Activated CD8-positive, alpha-beta memory T cell treated with anti-CD3 and anti-CD28 coated beads for 1 hour (primary cell): ENCODE measurements around the gene NGF.

Experiments
- DNase-seq, 2 donors: peaks; one replicate each; pipeline ENCODE4 v3.0.0-alpha.2; 2020; ENCODE audit warnings: low read depth in 1 of 2; ENCODE audit errors: extremely low read depth in 1 of 2

Gene NGF

DNA sequence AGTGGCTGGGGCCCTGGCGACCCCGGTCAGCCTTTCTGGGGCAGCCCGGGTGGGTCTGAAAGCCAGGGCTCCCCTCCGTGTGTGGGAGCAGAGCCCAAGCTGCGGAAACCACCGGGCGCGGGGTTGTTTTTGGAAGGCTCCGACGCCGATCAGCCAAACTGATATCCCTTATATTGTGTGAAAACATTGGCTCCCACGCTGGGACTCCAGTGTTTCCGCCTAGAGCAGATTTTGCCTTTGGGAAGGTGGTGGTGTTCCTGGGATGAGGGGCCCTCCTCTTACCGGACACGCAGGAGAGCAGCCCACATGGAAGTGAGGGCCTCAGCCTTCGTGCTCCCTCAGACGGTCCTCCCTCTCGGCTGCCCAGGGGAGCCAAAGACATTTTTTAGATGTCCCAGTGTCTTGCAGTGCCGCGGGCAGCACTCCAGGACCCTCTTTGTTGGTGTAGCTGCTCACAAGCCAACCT, 54.3 kb downstream of the NGF start:
- DNase-seq, result no peak

DNA sequence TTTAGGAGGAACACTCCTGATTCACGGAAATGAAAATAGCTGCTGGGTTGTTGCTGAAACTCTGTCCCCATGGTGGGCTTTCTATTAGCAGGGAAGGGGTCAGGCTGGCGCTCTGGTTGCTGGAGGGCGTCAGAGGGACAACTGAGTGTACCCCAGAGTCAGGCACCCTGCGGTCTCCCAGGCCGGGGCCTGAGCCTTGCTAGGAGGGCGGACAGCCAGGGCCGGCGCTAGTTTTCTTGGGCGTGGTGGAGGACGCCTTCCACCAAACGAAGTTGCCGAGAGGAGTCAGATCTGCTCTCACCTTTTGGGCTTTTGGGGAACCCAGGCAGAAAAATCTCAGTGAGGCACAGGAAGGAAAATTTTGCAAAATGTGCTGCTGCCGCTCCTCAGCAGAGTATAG, 54.8 kb downstream of the NGF start:
- no peak for DNase-seq

DNA sequence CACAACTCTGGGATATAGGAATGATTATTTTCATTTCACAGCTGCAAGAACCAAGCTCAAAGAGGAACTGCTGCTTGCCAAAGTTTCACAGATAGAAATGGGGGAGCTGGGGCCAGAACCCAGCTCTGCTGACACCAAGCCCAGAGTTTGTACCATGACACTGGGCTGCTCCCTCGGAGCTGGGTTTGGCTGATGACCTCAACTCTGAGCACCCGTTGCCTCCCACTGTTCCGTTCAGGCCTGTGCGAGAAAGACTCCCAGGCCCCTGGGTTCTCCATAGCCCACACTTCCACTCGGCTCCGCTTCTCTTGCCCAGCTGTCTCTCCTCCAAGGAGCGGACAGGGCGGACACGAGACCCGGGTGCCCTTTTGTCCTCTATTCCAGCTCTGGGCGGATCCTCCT, 55.2 kb downstream of the NGF start:
- no peak for DNase-seq

DNA sequence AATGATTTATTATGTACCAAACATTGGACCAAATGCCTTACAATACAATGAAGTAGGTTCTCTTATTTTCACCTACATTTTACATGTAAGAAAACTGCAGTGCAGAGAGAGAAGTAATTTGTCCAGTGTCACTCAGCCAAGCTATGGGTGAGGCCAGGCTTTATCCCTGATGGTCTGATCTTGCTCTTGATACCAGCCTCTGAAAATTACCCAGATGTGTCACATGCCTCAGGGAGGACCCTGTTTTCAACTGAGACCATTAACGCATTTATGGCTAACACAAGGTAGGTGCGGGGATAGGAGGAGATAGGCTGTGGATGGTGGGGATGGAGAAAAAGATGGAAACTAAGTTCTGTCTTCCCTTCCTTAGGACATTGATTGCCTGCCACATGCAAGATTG, 56.9 kb downstream of the NGF start:
- DNase-seq, result no peak

DNA sequence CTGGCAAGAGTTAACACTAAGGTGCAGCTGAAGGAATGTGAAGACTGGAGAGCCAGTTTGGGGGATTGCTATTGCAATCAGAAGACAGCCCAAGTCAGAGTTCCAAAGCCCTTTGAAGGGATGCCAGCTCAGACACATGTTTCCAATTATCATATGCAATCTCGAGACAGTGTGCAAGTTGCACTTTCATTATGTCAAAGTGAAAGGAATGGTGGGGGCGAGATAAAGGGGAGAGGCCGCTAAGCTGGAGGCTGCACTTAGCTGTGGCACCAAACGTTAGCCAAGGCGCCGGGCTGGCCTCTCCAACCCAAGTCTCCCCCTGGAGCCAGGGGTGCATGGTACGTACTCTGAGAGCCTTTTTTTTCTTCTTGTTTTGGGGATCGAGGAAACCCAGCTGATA, 58.0 kb downstream of the NGF start:
- no peak for DNase-seq

DNA sequence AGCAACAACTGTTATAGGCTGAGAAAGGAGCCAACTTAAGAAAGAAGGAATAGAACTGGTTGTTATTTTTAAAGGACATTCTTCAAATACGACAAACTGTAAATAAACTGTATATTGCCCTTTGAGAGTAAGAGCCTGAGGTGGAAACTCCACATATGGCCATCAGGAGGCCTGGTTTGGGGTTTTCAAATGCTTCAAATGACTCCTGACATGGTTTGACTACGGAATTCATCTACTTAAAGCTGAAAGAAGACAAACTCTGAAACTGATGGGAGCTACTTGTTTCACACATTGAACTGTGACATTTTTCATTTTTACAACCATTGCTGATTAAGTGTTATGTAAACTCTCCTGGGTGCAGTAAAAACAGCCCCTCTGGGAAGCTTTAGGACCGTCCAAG, 59.8 kb downstream of the NGF start:
- DNase-seq, result no peak

DNA sequence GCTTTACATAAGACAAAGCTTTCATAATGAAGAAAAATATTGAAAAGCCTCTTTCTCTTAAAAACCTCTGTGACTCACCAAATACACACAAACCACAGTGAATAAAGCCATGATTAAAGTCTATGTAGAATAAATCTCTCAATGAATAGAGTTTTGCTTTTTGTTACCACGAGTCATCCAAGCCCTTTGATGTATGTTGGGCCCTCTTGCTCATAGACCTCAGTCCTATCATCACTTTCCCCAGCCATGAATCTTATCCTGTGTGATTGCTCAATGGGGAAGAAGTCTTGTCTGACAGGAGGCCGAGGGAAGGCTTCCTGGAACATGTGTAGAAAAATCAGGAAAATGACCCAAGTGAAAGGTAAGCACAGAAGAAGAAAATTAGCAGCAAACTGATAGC, 60.8 kb downstream of the NGF start:
- no peak for DNase-seq

DNA sequence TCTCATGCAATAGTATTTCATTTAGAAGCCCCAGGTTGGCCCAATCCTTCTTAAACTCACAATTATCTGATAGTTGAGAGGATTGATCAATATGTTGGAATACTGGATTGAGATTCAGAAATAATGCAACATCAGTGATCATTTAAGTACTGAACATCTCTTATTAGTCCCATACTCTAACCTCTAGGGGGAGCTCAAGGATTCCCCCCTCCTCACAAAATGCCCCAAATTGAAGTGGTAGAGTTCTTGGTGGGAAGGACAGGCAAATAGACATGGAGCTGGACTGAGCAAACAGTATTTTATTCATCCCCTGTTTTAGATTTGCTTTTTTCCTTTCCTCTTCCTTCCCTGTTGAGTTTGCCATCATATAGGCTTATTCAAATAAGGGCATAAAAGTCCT, 62.8 kb downstream of the NGF start:
- DNase-seq, result no peak

DNA sequence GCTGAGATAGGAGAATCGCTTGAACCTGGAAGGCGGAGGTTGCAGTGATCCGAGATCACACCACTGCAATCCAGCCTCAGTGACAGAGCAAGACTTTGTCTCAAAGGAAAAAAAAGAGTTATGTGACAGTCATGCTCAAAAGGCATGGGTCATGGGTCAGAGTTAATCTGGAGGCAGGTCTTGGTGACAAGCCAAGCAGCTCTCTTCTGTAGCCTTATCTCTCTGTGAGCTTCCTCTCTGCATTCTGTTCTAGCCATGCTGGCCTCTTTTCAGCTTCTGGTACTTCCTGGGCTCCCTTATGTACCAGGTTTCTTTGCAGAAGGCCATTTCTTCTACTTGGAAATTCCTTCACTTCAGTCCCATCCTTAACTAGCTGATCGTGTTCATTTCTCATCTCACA, 63.6 kb downstream of the NGF start:
- no peak for DNase-seq

DNA sequence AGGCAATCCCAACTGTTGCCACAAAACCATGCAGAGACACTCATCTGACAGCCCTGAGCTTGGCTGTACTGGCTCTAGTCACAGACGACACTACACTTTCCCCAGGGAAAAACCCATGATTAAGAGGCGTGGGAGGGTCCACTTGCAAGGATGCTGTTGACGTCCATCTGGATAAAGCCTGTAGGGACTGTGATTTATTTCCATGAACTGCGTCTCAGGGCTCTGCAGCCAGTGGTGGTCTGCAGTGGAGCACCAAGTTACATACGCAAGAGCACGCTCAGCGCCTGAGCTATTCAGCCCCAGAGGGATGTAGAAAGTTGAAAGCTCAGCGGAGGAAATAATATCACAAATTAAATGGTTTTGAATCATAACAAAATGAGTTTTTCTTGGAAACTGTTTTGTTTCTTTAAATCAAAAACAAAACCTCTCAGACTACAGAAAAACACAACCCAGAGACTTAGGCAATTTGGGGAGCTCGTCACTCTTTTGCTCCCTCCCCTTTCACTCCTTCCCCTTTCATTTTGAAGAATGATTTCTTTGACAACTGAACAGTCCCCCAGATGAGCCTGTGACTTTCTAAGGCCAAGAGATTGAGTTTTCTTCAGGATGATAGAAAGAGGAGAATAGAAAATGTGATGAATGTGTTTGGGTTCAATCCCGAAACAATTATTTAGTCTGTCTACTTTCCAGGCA, 71.2 kb downstream of the NGF start:
- DNase-seq, result no peak

DNA sequence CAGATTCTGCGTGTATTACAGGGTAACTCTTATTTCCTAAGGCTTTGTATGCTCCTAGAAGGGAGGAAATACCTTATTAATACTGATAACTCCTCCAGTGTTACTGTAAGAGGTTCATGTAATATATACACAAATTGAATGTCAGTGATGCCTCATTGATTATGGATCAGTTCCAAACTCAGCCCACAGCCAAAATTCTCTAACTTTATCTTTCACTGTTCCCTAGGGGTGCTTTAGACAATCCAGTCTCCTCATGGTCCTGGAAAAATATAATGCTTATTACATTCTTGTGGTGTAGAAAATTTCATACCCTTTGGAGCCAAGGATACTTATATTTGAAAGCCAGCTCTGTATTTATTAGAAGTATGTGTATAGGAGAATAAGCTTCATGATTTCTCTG, 73.0 kb downstream of the NGF start:
- no peak for DNase-seq

DNA sequence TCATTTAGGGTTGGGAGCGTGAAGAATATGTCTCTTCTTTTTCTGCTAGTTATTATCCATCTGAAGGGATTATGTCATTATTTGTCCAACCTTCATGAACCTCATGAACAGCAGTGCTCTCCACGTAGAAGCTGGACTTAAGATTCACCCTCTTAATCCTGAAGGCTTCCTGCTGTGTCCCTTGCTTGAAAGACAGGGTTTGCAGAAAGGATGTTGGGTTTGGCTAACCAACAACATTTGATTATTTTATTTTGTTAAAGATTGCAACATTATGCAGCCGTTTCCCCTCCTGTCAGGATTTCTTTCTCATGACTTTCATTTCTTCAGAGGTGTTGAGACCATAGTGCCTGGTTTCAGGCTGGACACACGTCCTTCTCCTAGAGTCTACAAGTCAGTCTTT, 75.2 kb downstream of the NGF start:
- DNase-seq, result no peak

DNA sequence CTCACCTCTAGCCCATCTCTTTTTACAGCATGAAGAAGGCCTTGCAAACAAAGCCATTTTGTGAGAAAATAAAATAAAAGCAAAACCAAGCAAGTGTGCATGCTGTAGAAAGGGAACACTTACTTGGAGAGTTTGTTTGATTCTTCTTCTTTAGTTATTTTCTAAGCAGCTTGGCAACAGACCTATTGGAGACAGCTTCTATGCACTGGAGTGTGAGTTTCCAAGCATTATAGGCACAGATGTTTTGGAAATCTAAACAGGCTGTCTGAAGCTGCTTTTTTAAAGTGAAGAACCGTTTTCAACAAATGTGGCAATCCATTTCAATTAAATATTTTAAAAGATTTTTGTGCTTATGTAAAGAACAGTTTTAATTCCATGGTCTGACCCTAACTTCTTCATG, 76.6 kb downstream of the NGF start:
- no peak for DNase-seq

DNA sequence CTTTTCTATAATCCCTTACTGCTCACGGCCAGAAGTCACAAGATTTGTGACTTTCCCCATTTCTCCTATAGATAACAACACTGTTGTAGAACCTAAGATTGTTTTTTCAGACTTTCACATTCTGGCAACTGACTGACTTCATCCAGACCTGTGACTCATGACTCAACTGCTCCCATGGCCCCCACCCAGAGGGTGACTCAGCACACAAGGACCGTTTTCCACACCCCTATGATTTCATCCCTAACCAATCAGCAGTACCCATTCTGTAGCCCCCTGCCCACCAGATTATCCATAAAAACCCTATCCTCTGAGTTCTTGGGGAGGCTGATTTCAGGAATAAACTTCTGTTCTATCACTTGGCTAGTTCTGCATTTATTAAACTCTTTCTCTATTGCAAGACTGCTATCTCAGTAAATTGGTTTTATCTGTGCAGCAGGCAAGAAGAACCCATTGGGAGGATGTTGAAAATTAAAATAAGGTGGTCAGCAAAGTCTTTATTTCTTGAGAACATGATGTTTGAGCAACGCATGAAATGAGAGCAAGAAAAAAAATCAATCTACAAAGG, 79.7 kb downstream of the NGF start:
- no peak for DNase-seq

DNA sequence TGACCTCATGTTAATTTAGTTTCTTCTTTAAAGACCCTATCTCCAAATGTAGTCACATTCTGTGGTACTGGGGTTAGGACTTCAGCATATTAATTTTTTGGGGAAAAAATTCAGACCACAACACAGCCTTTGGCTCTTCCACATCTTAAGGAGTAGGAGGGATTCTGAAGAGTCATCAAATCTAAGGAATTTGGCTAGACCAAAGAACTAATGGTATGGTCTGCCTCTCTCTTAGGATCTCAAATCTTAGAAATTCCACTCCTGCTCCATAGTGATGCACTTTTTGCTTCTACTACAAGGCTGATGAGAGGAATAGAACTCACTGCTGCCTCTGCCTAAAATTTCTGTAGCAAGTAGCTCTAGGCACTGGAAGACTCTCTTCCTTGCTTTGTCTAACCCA, 80.5 kb downstream of the NGF start:
- no peak for DNase-seq

DNA sequence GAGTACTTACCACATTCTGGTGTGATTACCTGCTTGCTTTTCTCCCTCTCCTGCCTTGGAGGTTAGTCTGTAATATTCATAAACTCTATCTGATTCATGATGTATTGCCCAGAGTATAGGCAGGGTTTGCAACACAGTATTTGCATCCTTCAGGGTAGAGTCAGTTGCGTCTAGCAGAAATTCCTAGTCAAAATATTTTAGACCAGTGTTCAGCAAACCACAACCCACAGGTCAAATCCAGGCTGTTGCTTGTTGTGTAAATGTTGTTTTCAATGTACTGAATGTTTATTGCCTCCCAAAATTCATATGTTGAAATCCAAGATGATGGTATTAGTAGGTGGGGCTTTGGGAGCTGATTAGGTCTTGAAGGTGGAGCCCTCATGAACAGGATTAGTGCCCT, 82.9 kb downstream of the NGF start:
- no peak for DNase-seq

DNA sequence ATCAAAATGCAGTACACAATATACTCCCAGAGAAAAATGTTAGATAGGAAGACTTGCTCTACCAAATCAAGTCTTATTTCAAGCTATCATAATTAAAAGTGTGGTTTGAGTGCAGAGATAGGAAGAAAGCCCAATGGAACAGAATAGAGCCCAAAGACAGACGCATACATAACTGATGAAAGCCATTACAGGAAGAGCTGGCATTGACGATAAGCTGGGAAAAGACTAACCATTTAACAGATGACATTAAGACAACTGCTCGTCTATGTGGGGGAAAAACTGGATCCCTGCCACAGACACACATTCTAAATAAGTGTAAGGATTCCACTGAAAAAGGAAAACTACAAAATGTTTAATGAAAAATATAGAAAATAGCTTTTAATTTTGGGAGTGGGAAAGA, 85.5 kb downstream of the NGF start:
- DNase-seq, result no peak

DNA sequence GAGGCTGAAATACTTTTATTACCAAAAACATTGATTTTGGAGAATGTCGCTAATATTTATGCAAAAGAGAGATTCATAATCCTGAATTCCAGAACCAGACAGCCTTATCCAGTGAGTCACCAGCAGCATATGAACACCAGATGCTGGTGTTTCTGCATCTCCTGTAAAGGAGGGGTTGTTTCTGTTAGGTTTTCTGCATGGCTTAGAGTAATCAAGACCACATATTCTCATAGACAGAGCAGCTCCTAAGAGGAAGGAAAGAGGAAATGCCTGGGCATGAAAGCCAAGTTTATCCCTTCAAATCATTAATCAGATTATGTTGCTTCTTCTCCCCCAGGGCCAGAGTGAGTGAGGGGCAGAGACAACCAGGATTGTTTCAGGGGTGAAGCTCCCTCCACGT, 86.2 kb downstream of the NGF start:
- no peak for DNase-seq

DNA sequence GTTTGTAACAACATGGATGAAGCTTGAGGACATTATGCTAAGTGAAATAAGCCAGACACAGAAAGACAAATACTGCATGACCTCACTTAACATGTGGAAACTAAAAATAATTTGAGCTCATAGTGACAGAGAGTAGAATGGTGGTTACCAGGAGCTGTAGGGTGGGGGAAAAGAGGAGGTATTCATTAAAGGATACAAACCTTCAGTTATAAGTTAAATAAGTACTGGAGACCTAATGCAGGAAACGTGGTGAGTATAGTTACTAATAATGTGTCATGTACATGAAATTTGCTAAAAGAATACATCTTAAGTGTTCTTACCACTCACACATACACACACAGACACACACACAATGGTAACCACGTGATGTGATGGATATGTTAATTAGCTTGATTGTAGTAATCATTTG, 86.7 kb downstream of the NGF start:
- DNase-seq, result no peak

DNA sequence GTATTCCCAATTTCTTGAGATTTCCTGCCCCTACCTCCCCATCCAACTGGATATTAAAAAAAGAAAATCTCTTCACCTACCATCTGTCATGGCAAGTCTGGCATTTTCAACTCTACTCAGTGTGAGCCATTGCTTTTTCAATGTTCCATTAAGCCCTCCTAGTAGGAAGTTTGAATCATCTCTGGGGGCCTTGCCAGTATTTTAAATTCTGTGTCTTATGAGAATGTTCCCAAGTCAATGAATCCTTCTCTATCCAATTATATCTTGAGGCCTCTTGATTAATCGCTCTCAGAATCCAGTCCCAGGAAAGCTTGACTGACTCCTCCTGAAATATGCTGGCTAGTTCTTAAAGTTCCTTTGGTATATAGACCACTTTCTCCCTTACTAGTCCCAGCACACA, 91.5 kb downstream of the NGF start:
- no peak for DNase-seq

DNA sequence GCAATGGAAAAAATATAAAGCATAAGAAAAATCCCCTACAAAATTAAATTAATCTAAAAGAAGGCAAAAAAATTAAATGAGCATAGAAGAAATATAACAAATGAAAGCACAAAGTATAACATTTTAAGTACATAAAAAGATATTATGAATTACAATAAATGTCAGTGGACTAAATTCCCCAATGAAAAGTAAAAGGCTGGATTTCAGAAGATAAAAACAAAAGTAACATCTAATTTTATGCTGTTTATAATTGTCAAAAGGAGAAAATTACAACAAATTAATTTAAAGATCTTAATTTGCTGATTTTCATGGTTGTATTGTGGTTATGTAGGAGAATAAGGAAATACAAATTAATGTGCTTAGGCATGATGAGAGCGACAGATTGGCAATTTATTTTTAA, 92.8 kb downstream of the NGF start:
- DNase-seq, result no peak

DNA sequence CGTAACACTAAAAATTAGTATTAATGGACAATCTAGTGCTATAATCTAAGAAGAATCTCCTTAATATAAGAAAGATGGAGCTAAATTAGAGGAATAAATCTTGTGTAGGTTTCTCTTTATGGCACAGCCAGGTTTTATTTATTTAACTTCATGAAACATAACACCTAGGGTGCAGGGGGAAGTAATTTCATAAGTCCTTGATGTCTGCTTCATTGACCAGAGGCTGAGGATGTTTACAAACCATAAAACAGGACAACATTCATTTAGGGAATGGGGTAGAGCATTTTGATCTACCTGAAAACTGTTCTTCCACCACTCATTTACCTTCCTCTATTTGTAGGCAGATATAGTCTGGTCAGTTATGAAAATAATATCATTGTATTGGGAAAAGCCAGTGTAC, 95.5 kb downstream of the NGF start:
- no peak for DNase-seq

DNA sequence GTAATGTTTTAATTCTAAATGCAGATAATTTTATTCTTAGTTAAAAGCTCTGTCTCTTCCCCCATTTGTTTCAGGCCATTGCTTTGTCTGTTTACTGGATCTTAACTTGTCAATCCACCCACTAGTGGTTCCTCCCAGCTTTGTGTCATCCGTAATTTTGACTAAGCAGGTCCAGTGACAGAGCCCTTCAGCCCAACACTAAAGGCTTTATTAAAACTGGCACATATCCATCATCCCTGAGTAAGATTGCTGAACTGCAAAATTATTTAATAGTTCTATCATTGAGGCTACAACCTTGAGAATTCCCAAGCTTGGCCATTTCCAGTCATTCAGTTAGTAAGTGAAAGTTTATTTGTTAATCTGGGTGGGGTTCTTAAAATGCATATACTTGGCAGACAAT, 96.7 kb downstream of the NGF start:
- DNase-seq, result no peak
